ENCODE measurements around the gene SORD.
"Not testable (repeated sequence)": the region's sequence is repeated elsewhere in the genome, so short reads cannot be mapped to it uniquely, and the experiment has no call there.

- not testable (repeated sequence) for TF ChIP-seq ZNF274 (IDR thresholded peaks at IDR 0.05; ENCODE audit: low read depth, low read length); SUZ12 (IDR thresholded peaks at IDR 0.05; ENCODE audit: extremely low read depth, insufficient read depth, insufficient read length)
Observed at GRCh38 chr15:45032501-45032900, 9.5 kb downstream of the SORD start.

All from NT2/D1 (cell line).